OCI-LY3 (cell line): ENCODE measurements around the gene SFXN1.

ENCODE experiments used
- EZH2phosphoT487 ChIP-seq: fragments of 200-600 bp; shearing (Covaris generic); IDR thresholded peaks from 2 replicates; pipeline ENCODE4 v1.6.1; 2018; ENCODE audit warnings: antibody characterized with exemption, mixed run types, low read depth
- TF ChIP-seq, protein P1 (sequence below): fragments of 200-600, 300-600 bp; sonication (generic); IDR thresholded peaks from 2 replicates; pipeline ENCODE4 v1.5.1; 2014; ENCODE audit warnings: antibody characterized with exemption, low read length, low read depth

DNA sequence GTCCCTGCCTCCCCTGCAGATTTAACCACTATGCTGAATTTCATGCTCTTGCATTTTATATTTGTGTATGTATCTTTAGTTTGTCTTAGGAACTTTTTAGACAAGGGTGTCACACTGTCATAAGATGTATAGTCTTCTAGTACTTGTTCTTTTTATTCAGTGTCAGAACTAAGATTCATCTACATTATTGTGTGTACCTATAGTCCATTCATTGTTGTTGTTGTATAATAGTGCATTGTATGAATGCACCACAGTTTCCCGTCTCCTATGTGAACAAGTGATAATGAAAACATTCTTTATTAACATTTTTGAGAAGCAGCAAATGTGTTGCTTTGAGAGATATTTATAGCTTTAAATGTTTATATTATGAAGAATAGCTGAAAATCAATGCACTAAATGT is 45.9 kb downstream of the SFXN1 start:
- TF ChIP-seq, protein P1, sequence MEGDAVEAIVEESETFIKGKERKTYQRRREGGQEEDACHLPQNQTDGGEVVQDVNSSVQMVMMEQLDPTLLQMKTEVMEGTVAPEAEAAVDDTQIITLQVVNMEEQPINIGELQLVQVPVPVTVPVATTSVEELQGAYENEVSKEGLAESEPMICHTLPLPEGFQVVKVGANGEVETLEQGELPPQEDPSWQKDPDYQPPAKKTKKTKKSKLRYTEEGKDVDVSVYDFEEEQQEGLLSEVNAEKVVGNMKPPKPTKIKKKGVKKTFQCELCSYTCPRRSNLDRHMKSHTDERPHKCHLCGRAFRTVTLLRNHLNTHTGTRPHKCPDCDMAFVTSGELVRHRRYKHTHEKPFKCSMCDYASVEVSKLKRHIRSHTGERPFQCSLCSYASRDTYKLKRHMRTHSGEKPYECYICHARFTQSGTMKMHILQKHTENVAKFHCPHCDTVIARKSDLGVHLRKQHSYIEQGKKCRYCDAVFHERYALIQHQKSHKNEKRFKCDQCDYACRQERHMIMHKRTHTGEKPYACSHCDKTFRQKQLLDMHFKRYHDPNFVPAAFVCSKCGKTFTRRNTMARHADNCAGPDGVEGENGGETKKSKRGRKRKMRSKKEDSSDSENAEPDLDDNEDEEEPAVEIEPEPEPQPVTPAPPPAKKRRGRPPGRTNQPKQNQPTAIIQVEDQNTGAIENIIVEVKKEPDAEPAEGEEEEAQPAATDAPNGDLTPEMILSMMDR, result no peak
- no peak for TF ChIP-seq EZH2phosphoT487
